HepG2 (cell line): ENCODE results near the gene BCL2L11. TPM values are rescaled to one million over a fixed set of nuclear protein-coding genes. Genes with fewer than 3 reads are reported as not detected.
A peak's percentile ranks its signal among the peaks of the same experiment; 100 is the strongest.

Experiments used
- BRCA1 ChIP-seq: sonication (generic); formaldehyde crosslinking; IDR thresholded peaks from 2 replicates; pipeline ENCODE4 v1.4.0; 2020; ENCODE audit warnings: missing genetic modification reagents
- GMEB1 ChIP-seq: sonication (generic); formaldehyde crosslinking; IDR thresholded peaks from 2 replicates; pipeline ENCODE4 v1.5.1; 2020; ENCODE audit warnings: missing genetic modification reagents, mild to moderate bottlenecking, borderline replicate concordance
- JDP2 ChIP-seq: sonication (generic); formaldehyde crosslinking; IDR thresholded peaks from 2 replicates; pipeline ENCODE4 v1.8.1; 2022; ENCODE audit warnings: missing genetic modification reagents, borderline replicate concordance
- KLF6 ChIP-seq: IDR thresholded peaks from 2 replicates; pipeline ENCODE4 v1.8.0; 2016; ENCODE audit warnings: missing biosample characterization, missing genetic modification reagents
- MED1 ChIP-seq: sonication (generic); formaldehyde crosslinking; IDR thresholded peaks from 2 replicates; pipeline ENCODE4 v1.4.0; 2020; ENCODE audit warnings: missing genetic modification reagents
- MEF2D ChIP-seq: sonication (generic); formaldehyde crosslinking; IDR thresholded peaks from 2 replicates; pipeline ENCODE4 v1.5.1; 2020; ENCODE audit warnings: mild to moderate bottlenecking, missing genetic modification reagents
- MXI1 ChIP-seq: IDR thresholded peaks from 3 replicates; pipeline ENCODE4 v1.6.1; 2012; ENCODE audit warnings: low read depth, low read length, inconsistent platforms, borderline replicate concordance
- NAIF1 ChIP-seq: sonication (generic); formaldehyde crosslinking; IDR thresholded peaks from 2 replicates; pipeline ENCODE4 v1.5.0; 2020; ENCODE audit warnings: mild to moderate bottlenecking, missing genetic modification reagents, borderline replicate concordance
- NFE2L2 ChIP-seq: fragments of 150-350 bp; IDR thresholded peaks from 2 replicates; pipeline ENCODE4 v1.6.1; 2014; ENCODE audit warnings: low read length
- NFKB2 ChIP-seq: sonication (generic); formaldehyde crosslinking; IDR thresholded peaks from 2 replicates; pipeline ENCODE4 v1.4.0; 2020; ENCODE audit warnings: missing genetic modification reagents, borderline replicate concordance
- PHF21A ChIP-seq: sonication (generic); formaldehyde crosslinking; IDR thresholded peaks from 2 replicates; pipeline ENCODE4 v1.5.0; 2020; ENCODE audit warnings: mild to moderate bottlenecking, missing genetic modification reagents
- XBP1 ChIP-seq: sonication (generic); formaldehyde crosslinking; IDR thresholded peaks from 2 replicates; pipeline ENCODE4 v1.5.0; 2020; ENCODE audit warnings: missing genetic modification reagents
- ZFP36L1 ChIP-seq: sonication (generic); formaldehyde crosslinking; IDR thresholded peaks from 2 replicates; pipeline ENCODE4 v1.8.0; 2022; ENCODE audit warnings: mild to moderate bottlenecking, missing genetic modification reagents, moderate library complexity
- ZNF160 ChIP-seq: sonication (generic); formaldehyde crosslinking; IDR thresholded peaks from 2 replicates; pipeline ENCODE4 v1.8.0; 2022; ENCODE audit warnings: mild to moderate bottlenecking, inconsistent platforms, missing genetic modification reagents
- ZNF30 ChIP-seq: sonication (generic); formaldehyde crosslinking; IDR thresholded peaks from 2 replicates; pipeline ENCODE4 v1.5.0; 2020; ENCODE audit warnings: mild to moderate bottlenecking, missing genetic modification reagents
- ZNF501 ChIP-seq: sonication (generic); formaldehyde crosslinking; IDR thresholded peaks from 2 replicates; pipeline ENCODE4 v1.5.1; 2020; ENCODE audit warnings: mild to moderate bottlenecking, moderate library complexity, missing genetic modification reagents
- ZNF549 ChIP-seq: sonication (generic); formaldehyde crosslinking; IDR thresholded peaks from 2 replicates; pipeline ENCODE4 v1.5.0; 2020; ENCODE audit warnings: missing genetic modification reagents
- ZNF564 ChIP-seq: sonication (generic); formaldehyde crosslinking; IDR thresholded peaks from 2 replicates; pipeline ENCODE4 v1.8.1; 2023; ENCODE audit warnings: mild to moderate bottlenecking, missing genetic modification reagents
- ZNF670 ChIP-seq: sonication (generic); formaldehyde crosslinking; IDR thresholded peaks from 2 replicates; pipeline ENCODE4 v1.8.0; 2022; ENCODE audit warnings: mild to moderate bottlenecking, missing genetic modification reagents, borderline replicate concordance
- ZNF761 ChIP-seq: sonication (generic); formaldehyde crosslinking; conservative IDR thresholded peaks from 2 replicates; pipeline ENCODE4 v1.4.0; 2020; ENCODE audit warnings: mild to moderate bottlenecking, missing genetic modification reagents
- ZNF780A ChIP-seq: sonication (generic); formaldehyde crosslinking; IDR thresholded peaks from 2 replicates; pipeline ENCODE4 v1.8.0; 2022; ENCODE audit warnings: mild to moderate bottlenecking, missing genetic modification reagents, moderate library complexity
- polyA plus RNA-seq, 8 experiments: library from polyadenylated mRNA; depleted of rRNA in 3 of 8; stranded (reverse) in 7 of 8; unstranded in 1 of 8; fragments of >200 nt; fragmentation: Illumina TruSeq in 4 of 8; extraction: Trizol in 4 of 8; gene quantifications; 2 replicates each; pipeline versions ENCODE4 v1.2.1 to v1.2.3, GENCODE V29; 2011 to 2016; ENCODE audit warnings: low read depth in 4 of 8, missing spikeins in 1 of 8, mixed read lengths in 1 of 8; ENCODE audit not compliant: insufficient read depth in 1 of 8
- total RNA-seq, 5 experiments: library from RNA; depleted of rRNA; stranded (reverse); fragments of >200 nt; fragmentation: Illumina TruSeq; extraction: Trizol; gene quantifications; 2 replicates each; pipeline ENCODE4 v1.2.3, GENCODE V29; 2016; ENCODE audit warnings: low read depth in 1 of 5
- TF ChIP-seq, protein P1 (sequence below): sonication (generic); formaldehyde crosslinking; IDR thresholded peaks from 2 replicates; pipeline ENCODE4 v1.5.1; 2020; ENCODE audit warnings: mild to moderate bottlenecking, moderate library complexity, missing genetic modification reagents
- TF ChIP-seq, protein P2 (sequence below): IDR thresholded peaks from 2 replicates; pipeline ENCODE4 v1.4.0; 2020; ENCODE audit warnings: mild to moderate bottlenecking, missing genetic modification reagents

Gene BCL2L11
- total and polyA plus RNA-seq, 2 of the 13 experiments (the other 11 are each of a cell fraction or from before 2014, with no cell fraction given): 6.1 to 9.7 TPM

DNA sequence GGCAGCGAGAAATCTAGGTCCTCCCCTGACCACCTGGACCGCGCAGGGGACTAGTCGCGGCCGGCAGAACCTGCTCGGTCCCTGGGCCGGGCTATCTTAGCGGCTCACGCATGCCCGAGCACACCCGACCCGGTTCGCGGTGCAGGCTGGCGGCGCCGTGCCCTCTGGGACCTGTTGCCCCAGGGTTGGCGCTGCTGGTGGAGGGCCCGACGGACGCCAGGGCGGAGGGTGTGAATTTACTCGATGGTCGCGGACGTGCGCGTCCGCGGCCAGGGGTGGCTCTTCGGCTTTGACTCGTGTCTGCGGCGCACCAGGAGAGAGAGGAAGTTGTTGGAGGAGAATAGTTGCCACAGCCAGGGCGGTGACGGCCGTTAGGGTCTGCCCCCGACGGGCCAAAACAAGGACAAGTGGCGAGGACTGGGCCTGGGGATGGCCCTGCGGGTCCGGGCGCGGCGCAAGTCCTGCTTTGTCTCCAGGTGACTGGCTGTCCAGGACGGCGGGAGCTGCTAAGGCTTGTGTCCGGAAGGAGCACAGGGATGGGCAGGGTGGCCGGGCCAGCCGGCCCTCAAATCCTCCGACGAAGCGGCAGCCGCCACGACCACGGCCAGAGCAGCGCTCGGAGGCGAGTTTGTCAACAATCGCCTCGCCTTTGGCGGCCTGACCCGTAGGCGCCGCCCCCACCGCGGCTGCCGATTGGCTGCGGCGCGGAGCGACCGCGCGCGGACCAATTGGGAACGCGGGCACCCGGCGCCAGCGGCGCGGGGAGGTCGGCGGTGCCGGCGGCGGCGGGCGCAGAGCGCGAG, 1.3 kb downstream of the BCL2L11 start (continued):
- TF ChIP-seq, protein P1, sequence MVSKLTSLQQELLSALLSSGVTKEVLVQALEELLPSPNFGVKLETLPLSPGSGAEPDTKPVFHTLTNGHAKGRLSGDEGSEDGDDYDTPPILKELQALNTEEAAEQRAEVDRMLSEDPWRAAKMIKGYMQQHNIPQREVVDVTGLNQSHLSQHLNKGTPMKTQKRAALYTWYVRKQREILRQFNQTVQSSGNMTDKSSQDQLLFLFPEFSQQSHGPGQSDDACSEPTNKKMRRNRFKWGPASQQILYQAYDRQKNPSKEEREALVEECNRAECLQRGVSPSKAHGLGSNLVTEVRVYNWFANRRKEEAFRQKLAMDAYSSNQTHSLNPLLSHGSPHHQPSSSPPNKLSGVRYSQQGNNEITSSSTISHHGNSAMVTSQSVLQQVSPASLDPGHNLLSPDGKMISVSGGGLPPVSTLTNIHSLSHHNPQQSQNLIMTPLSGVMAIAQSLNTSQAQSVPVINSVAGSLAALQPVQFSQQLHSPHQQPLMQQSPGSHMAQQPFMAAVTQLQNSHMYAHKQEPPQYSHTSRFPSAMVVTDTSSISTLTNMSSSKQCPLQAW (CRISPR knock-in tag): peak; percentile 49; the same call in 1 of the 2 replicates
- TF ChIP-seq ZNF30 (CRISPR knock-in tag): no peak
- TF ChIP-seq BRCA1: 0 out of 2 replicates have a peak, but pooled peaks have one; percentile 13
- no peak for TF ChIP-seq ZNF780A
- TF ChIP-seq JDP2 (CRISPR knock-in tag): no peak
- no peak; the same call in 1 of the 2 replicates for TF ChIP-seq MEF2D
- TF ChIP-seq ZNF501 (CRISPR knock-in tag): peak; percentile 1
- peak; percentile 45; the same call in 1 of the 2 replicates for TF ChIP-seq ZFP36L1 (CRISPR knock-in tag)
- TF ChIP-seq MED1 (CRISPR knock-in tag): peak; percentile 20
- peak; percentile 90; the same call in 2 of the 3 replicates for TF ChIP-seq MXI1
- TF ChIP-seq KLF6 (CRISPR knock-in tag): 0 out of 2 replicates have a peak, but pooled peaks have one; percentile 69
- TF ChIP-seq ZNF160 (CRISPR knock-in tag): peak; percentile 73; the same call in 1 of the 2 replicates
- TF ChIP-seq NFKB2 (CRISPR knock-in tag): peak; percentile 70; the same call in 1 of the 2 replicates
- no peak for TF ChIP-seq ZNF549 (CRISPR knock-in tag)
- no peak for TF ChIP-seq NAIF1 (CRISPR knock-in tag)
- no peak for TF ChIP-seq PHF21A (CRISPR knock-in tag)
- TF ChIP-seq ZNF670: peak; percentile 85; the same call in 1 of the 2 replicates
- TF ChIP-seq, protein P2, sequence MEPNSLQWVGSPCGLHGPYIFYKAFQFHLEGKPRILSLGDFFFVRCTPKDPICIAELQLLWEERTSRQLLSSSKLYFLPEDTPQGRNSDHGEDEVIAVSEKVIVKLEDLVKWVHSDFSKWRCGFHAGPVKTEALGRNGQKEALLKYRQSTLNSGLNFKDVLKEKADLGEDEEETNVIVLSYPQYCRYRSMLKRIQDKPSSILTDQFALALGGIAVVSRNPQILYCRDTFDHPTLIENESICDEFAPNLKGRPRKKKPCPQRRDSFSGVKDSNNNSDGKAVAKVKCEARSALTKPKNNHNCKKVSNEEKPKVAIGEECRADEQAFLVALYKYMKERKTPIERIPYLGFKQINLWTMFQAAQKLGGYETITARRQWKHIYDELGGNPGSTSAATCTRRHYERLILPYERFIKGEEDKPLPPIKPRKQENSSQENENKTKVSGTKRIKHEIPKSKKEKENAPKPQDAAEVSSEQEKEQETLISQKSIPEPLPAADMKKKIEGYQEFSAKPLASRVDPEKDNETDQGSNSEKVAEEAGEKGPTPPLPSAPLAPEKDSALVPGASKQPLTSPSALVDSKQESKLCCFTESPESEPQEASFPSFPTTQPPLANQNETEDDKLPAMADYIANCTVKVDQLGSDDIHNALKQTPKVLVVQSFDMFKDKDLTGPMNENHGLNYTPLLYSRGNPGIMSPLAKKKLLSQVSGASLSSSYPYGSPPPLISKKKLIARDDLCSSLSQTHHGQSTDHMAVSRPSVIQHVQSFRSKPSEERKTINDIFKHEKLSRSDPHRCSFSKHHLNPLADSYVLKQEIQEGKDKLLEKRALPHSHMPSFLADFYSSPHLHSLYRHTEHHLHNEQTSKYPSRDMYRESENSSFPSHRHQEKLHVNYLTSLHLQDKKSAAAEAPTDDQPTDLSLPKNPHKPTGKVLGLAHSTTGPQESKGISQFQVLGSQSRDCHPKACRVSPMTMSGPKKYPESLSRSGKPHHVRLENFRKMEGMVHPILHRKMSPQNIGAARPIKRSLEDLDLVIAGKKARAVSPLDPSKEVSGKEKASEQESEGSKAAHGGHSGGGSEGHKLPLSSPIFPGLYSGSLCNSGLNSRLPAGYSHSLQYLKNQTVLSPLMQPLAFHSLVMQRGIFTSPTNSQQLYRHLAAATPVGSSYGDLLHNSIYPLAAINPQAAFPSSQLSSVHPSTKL (CRISPR knock-in tag): no peak
- TF ChIP-seq GMEB1 (CRISPR knock-in tag): peak; percentile 37; the same call in 1 of the 2 replicates
- TF ChIP-seq NFE2L2: no peak
- 0 out of 2 replicates have a peak, but pooled peaks have one; percentile 9 for TF ChIP-seq ZNF761 (CRISPR knock-in tag)
- TF ChIP-seq XBP1 (CRISPR knock-in tag): 0 out of 2 replicates have a peak, but pooled peaks have one; percentile 33
- peak; percentile 88 for TF ChIP-seq ZNF564 (CRISPR knock-in tag)
